HG03442 (cell line): ENCODE measurements around the gene NOL9.
"Not testable (repeated sequence)": the region's sequence is repeated elsewhere in the genome, so short reads cannot be mapped to it uniquely, and the experiment has no call there.

Experiments used
- ATAC-seq: cut with Tn5 transposase; IDR thresholded peaks from one replicate; pipeline ENCODE4 v1.9.1; 2021; ENCODE audit warnings: mild to moderate bottlenecking, moderate library complexity; ENCODE audit not compliant: unreplicated experiment

Gene NOL9

DNA sequence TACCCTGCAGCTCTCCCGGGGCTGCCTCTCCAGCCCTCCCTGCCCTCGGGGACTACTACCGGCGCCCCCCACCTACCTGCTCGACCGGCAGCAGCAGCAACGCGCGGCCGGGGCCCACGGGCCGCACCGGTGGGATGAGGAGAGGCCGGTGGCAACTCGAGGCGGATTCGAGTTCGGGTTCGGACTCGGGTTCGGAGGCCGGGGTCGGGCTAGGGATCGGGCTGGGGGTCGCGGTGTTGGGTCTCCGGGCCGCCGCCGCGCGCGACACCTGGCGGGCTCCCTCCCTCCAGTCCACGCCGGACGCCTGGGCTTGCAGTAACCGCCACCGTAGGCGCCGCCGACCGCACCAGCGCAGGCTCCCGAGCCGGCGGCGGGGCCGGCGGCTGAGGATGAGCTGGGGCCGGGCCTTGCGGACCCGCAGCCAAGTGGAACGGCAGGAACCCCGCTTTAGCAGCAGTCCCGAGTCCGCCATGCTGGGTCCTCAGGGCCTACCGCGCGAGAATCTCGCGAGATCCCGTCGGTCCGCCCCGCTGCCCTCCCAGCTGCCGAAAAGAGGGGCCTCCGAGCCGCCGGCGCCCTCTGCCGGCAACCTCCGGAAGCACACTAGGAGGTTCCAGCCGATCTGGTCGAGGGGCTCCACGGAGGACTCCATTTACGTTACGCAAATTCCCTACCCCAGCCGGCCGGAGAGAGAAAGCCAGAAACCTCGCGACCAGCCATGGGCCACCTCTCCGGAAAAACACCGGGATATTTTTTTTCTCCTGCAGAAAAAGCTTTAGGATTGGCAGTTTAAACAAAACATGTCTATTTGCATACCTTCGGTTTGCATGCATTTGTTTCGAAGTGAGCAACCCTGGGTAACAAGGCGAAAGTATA lies at the start of gene NOL9:
TSS of gene NOL9 (minus strand) at position 483 of the 876 bp plus-strand sequence. CDS start at position 472, 11 bp downstream.
- ATAC-seq = peak; percentile 94

DNA sequence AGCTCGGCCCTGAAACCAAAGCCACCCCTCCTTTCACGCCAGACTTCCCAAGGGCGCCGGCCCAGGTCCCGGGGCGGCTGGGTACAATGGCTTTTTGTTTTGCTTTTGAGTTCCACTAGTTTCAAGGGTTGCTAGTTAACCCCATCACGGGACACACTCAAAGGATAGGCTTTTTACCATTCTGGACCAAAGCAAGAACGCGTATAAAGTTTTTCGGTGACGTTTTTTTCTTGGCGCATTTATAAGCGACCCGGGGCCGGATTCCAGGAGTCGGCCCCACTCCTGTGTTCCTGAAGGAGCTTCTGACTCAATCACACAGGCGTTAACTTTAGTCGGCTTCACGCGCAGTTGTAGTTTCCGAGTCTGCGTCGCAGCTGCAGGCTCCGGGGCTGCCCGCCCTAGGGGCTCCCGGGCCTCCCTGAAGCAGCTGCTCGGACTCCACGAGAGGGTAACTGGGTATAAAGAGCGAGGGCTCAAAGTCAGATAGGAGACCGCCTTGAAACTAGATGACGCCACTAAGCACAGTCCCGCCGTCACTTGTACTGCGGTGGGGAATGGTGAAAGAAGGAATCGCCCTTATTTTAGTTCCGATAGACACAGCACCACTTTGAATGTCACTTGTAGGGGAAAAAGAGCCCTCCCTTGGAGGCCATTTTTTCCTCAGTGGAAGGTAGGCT lies 49.1 kb upstream of the NOL9 start:
- no peak for ATAC-seq

DNA sequence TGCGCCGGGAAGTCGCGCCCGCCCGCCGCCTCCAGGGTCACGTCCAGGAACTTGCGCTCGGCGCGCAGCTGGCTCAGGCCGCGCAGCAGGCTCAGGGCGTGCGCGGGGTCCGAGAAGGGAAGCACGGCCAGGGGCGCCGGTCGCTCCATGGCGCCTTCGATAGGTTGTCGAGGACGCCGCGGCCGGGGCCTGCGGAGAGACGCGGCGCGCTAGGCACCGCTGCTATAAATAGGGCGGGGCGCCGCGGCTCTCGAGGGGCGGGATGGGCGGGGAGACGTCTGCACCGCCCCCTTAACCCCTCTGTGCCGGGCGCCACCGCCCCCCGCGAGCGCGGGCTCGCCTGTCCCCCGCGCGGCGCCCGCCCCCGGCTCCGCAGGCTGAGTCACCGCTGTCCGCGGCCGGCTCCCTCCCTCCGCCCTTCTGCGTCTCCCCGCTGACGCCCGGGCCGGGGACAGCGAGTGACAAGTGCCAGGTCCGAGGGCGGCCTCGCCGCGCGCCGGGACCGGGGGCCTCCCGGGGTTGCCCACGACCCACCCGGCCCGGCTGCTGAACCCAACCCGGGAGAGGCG lies 48.4 kb upstream of the NOL9 start, which contains the start of gene KLHL21:
TSS of gene KLHL21 (minus strand) at position 201 of the 569 bp plus-strand sequence. CDS start at position 149, 52 bp downstream.
- ATAC-seq = peak; percentile 50

DNA sequence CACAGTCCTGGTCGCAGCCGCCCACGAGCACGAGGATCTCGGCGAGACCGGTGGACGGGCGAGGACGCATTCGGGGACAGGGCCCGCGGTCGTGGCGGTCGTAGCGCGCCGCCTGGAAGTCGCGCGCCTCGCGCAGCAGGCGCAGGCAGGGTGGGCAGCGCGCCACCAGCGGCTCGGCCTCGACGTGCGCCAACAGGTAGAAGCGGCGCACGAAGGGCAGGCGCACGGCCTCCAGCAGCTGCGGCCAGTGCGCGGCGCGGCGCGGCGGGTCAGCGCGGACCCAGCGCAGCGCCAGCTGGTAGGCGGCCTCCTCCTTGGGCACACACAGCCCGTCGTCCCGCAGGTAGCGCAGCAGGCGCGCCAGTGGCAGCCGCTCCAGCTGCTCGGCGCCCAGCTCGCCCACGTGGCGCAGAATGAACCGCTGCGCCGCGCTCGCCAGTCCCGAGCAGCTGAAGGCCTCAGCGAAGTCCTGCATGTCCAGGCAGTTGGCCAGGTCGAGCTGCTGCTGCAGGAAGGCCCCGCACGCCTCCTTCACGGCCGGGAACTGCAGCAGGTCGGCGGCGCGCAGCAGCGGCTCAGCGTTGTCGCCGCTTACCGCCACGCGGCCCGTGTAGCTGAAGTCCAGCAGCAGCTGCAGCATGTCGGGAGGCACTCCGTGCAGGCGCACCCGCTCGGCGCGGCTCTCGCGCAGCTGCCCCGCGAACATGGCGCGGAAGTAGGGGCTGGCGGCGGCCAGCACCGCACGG lies 47.8 kb upstream of the NOL9 start:
- ATAC-seq = peak; percentile 6

DNA sequence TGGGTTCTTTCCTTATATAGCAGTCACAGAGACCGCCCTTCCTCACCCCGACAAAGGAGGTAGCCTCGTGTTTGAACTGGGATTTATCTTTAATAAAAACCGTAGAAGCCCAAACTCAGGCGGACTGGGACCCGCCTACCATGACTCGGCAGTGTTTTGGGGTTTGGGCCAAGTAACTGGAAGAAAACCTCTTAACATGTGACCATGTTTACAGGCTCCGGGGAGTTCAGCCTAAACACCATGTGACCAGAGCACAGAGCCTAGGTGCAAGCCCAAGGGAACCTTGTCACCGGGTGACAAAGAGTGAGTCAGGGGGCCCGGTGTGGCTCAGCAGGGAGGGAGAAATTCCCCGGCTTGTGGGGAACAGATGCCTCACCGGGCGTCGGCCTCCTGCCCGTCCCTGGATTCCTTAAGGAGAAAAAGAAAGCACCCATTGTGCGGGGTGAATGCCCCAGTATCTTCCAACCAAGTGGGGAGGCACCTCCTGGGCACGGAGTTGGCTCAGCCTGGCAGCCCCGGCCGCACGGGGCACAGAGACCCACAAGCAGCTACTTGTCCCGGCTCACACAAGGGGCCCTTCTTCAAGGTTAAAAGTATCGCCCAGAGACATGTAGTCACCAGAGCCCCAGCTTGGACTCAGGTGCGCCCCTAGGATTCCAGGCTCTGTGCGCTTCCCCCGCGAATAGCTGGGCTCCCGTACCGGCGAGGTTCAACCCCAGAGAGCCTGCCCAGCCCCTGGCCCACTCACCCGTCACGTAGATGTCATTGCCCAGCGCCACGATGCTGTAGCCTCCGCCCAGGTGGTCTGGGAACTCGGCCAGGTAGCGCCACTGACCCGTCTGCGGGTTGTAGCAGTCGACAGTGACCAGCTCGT lies 47.0 kb upstream of the NOL9 start:
- ATAC-seq = peak; percentile 31

DNA sequence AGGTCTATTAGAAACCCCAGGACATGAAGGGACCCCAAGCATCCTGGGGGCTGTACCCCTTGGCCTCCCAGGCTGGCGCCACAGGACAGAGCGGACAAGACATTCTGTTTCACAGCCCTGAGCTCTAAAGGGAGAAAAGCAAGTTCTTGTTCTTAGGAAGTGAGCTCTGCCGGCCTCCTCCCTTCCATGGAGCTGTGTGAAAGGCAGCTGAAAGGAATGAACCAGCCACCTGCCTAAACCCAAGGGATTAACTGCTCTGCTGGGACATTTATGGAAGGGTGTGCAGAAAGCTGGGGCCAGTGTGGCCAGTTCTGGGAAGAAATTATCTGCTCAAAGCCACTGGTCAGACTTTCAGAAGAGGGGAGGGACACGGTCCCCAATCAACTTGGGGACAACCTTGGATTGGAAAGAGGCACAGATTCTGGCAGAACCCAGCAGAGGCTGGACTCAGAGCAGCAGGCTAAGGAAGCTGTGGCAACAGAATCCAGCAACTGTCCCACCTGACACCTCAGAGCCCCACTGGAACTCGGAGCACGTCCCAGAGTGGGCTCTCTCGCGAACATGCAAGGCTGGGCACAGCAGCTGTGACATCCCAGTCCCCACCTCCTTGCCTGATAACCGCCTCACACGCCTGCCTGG lies 46.2 kb upstream of the NOL9 start:
- ATAC-seq = no peak

DNA sequence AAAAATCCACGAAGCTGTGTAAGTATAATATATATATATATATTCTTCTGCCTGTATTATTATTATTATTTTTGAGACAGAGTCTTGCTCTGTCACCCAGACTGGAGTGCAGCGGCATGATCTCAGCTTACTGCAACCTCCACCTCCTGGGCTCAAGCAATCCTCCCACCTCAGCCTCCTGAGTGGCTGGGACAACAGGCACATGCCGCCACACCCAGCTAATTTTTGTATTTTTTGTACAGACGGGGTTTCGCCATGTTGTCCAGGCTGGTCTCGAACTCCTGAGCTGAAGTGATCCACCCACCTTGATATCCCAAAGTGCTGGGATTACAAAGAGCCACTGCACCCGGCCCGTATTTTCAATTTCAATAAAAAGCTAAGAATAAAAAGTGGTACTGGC lies 45.7 kb upstream of the NOL9 start:
- not testable (repeated sequence) for ATAC-seq

DNA sequence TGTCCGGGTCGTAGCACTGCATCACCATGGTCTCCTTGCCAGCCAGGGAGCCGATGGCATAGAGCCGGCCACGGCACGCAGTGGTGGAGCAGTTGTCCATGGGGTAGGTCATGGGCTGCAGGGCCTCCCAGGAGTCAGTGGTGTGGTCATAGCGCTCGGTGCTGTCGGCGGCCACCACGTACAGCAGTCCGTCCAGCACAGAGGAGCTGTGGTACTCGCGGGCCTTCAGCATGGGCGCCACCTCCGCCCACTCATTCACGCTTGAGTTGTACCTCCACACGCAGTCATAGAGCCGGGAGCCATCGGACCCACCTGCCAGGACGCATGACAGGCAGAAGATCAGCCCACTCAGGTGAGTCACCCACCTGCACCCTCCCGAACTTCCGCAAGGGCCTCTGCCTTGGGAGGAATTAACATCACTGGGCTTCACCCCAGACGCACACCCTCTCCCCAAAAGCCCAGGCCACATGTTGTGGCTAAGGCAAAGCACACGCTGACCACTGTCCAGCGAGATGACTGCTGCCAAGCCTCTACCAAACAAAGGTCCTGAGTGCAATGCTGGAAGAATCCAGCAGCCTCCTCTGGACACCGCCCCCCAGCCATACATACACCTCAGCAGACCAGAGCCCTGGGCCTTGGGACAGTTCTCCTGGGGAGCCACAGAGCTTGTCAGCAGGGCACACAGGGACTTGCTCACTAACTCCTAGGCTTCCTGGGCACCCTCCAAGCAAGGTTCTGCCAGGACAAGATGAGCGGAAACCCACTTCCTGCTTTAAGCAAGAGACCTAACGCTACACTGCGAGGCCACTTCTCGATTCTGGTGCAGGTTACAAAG lies 45.0 kb upstream of the NOL9 start:
- no peak for ATAC-seq

DNA sequence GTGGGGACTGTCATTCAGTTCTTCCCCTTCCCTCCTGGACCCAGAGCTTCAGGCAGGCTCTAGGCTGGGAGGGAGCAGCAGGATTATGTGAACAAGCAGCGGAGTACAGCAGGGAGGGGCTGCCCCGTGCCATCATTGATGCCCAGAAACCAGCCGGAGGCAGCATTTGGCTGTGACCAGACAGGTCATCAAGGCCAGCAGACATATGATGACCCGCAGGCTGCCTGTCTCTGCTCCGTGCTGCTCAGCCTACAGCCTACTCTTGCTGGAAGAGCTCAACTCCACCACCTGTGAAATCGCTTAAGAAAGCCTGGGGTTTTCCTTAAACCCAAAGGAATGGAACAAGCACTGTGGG lies 43.4 kb upstream of the NOL9 start:
- ATAC-seq = no peak

DNA sequence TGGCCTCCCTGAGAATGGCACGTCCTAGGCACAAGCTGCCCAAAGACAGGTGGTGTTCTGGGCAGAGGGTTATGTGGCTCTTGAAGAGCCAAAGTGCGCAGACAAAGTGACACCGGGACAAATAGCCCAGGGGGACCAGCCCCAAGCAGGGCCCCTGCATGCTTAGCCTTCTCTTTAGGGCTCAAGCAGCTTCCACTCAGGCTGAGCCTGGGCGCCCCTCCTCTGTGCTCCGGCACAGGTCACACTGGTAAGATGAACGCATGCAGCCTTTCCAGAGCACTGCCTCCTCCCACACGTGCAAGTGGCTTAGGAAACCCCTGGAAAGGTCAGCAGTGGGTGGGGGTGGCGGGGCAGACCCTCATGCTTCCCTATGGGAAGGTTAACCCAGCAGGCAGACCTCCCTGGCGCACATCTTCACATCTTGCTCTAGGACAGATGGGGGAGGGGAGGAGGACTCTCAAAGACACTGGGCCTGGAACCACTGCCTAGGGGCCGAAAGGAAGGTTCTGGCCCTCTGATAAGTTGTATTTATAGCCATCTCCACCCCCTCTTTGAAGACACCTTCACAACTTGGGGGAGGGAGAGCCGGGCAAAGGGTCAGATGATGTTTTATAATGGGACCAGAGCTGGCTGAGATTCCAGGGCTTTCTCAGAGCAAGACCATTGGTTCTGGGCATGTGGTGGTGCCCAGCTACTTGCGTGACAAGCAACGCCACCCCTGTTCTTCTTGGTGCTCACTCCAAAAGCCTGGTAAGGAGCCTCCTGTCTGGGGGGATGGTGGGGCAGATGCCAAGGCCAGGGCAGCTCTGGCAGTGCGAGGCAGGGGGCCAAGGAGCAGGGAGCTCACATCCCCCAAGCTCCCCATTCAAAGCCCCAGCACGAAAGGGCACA lies 42.8 kb upstream of the NOL9 start:
- no peak for ATAC-seq

DNA sequence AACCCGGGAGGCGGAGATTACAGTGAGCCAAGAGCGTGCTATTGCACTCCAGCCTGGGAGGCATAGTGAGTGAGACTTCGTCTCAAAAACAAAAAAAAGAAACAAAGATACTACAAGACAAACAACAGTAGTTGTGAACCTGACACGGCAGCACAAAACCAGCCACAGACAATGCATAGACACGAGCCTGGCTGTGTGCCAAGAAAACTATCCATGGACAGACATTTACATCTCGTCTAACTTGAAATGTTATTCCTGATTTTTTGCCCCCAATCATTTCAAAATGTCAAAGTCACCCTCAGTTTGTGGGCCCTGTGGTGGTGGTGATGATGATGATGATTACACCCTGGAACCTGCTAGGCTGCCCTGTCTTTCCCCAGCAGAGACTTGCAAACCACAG lies 42.0 kb upstream of the NOL9 start:
- no peak for ATAC-seq

DNA sequence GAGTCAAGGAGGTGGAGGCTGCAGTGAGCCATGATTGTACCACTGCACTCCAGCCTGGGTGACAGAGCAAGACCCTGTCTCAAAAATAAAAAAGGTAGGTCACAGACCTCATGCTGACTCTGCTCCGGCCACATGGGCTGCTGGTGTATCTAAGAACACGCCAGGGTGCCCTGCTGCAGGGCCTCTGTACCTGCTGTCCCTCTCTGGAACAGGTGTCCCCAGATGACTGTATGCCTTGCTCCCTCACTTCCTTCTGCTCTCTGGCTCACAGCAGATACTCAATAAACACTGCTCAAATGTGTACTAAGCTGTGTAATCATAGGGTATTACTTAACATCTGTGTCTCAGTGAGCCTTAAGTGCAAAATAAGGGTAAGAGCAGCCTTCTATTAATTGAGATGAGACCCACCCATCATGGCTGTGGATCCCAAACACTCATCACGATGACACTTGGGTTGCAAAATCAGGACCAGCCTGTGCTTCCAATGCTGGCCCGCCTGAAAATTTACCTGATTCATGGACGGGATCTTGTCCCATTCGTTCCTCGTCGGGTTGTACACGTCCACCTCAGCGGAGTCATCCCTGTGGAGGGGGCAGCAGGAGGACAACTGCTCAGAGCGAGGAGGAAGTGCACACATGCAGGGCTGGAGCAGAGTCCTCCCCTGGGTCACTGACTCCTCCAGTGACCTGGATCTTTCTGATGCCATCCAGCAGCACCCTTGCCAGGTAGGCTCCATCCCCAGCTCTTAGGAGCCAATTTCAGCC lies 40.8 kb upstream of the NOL9 start:
- ATAC-seq = no peak

DNA sequence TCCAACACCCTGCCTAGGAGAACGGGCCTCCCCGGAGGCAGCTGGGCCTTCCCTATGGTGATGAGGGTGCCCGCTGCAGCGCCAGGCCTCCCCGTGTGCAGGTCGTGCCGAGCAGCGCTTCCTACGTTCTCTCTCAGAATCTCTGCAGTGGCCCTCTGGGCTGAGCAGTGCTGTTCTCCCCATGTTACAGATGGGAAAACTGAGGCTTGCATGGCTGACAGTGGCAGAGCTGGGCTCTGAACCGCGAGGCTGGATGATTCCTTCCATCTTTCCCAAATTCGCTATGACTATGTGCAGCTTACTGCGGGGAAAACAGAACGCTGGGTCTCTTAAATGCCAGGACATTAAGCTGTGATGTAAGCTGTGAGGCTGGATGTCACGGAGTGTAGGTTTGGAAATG lies 39.5 kb upstream of the NOL9 start:
- no peak for ATAC-seq

DNA sequence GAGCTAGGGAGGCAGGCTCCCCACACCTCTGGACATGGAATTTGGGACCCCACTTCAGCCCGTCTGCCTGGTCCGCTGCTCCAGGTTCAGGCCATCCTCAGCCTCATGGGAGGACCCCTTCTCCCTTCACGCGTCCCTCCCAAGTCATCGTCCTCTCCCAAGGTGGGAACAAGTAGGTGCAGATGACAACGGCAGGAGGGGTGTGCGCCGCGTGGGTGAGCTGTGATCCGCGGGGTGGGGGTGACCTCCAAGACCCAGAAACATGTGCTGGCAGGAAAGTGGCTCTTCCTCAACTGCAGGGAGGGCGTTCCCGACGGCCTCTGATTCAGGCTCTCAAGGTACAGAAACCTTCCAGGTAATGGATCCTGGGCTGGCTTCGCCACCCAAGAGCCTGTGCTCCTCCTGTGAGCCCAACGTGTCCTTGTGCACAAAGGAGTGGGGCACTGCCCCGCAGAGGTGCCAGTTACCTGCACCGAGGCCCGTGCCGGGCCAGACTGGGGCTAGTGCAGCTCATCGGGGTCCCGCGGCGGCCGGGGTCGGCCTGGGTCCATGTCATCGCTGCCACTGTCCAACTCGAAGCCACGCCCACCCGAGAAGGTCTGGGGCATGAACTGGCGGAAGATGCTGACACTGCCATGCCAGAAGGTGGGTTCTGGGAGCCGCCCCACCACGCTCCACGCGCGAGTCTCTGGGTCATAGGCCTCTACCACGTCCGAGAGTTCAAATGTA lies 38.7 kb upstream of the NOL9 start:
- no peak for ATAC-seq

DNA sequence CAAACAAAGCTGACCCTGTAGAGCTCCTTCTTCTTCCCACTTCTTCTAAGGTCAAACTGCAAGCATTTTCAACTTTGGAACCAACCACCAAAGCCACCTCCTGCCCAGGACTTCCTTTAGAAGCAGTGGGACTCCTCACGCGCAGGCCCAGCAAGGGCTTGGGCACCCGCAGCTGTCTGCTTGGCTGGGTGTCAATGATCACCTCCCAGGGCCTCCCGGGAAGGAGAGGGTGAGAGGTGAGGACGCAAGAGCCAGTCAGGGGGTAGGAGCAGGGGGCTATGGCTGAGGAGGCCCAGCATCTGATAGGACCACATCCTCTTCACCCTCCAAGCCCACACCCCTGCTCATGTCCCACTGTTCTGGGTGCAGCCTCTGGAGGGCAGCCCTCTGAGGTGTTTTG lies 38.1 kb upstream of the NOL9 start:
- ATAC-seq = no peak

DNA sequence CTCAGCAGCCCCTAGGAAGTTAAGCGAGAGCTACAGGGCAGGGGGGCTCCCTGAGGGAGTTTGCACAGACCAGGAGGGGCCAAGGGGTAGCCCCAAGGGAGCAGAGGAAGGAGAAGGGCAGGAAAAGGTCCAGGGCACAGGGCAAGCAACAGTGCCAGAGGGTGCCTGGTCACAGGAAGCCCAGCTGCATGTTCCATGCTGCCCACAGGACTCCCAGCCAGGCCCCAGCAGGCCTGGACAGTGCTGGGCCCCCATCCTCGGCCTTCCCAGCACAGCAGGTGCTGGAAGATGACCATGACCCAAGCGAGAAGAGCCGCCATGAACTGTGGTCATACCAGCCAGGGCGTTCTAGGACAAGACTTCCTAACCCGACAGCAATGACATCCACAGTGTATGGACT lies 37.3 kb upstream of the NOL9 start:
- ATAC-seq = no peak
